Nephron (organoid): ENCODE data around the gene CPSF4L.
A peak's percentile ranks its signal among the peaks of the same experiment; 100 is the strongest.

Experiments used
- H3K27ac Mint-ChIP-seq, 3 experiments: 2 replicates each; pipeline ENCODE4 v1.8.0; 2020; ENCODE audit warnings: mixed read lengths in 3 of 3, mild to moderate bottlenecking in 2 of 3, moderate library complexity in 1 of 3
- H3K27me3 Mint-ChIP-seq: 2 replicates; pipeline ENCODE4 v1.8.0; 2021; ENCODE audit warnings: low read depth, mild to moderate bottlenecking, moderate library complexity, mixed read lengths
- H3K36me3 Mint-ChIP-seq: 2 replicates; pipeline ENCODE4 v1.8.0; 2020; ENCODE audit warnings: low read depth, mixed read lengths
- H3K4me1 Mint-ChIP-seq: 2 replicates; pipeline ENCODE4 v1.8.0; 2020; ENCODE audit warnings: mixed read lengths
- H3K4me3 Mint-ChIP-seq, 3 experiments: 2 replicates each; pipeline ENCODE4 v1.8.0; 2020; ENCODE audit warnings: mild to moderate bottlenecking in 3 of 3, mixed read lengths in 3 of 3, moderate library complexity in 2 of 3
- H3K9me3 Mint-ChIP-seq: 2 replicates; pipeline ENCODE4 v1.8.0; 2020; ENCODE audit warnings: mixed read lengths
- CTCF ChIP-seq, 3 experiments: fragments of 200-600 bp; sonication (generic); IDR thresholded peaks; one replicate each; pipeline ENCODE4 v1.5.0; 2021; ENCODE audit warnings: antibody characterized with exemption in 3 of 3; ENCODE audit not compliant: unreplicated experiment in 3 of 3

The CPSF4L gene

GRCh38 chr17:73211745-73212144 lies 49.9 kb downstream of the CPSF4L start:
- Mint-ChIP-seq H3K27me3 (no peaks in the 10 kb centered on the region), H3K27ac (no peak overlapping the region), H3K4me3 (no peak overlapping the region), H3K9me3 (no peaks in the 10 kb centered on the region), H3K36me3 (peaks cover 45% of the 10 kb centered on the region), H3K4me1 (no peaks in the 10 kb centered on the region)
- no peak for TF ChIP-seq CTCF (IDR thresholded peaks at IDR 0.05; ENCODE audit: unreplicated experiment in 3 of 3)

GRCh38 chr17:73210002-73210678 lies 51.5 kb downstream of the CPSF4L start:
- Mint-ChIP-seq H3K36me3 (peaks cover 48% of the 10 kb centered on the region), H3K27ac (no peak overlapping the region), H3K27me3 (no peaks in the 10 kb centered on the region), H3K4me3 (no peak overlapping the region), H3K4me1 (no peaks in the 10 kb centered on the region), H3K9me3 (no peaks in the 10 kb centered on the region)
- peak; percentile 36 to 41 (median 37) for TF ChIP-seq CTCF (IDR thresholded peaks at IDR 0.05; ENCODE audit: unreplicated experiment in 3 of 3)

GRCh38 chr17:73209436-73209835 lies 52.2 kb downstream of the CPSF4L start:
- Mint-ChIP-seq H3K9me3 (no peaks in the 10 kb centered on the region), H3K27ac (no peak overlapping the region), H3K4me3 (no peak overlapping the region), H3K27me3 (no peaks in the 10 kb centered on the region), H3K36me3 (peaks cover 50% of the 10 kb centered on the region), H3K4me1 (no peaks in the 10 kb centered on the region)
- no peak for TF ChIP-seq CTCF (IDR thresholded peaks at IDR 0.05; ENCODE audit: unreplicated experiment in 3 of 3)

- Mint-ChIP-seq H3K4me1 (peaks cover 4% of the 10 kb centered on the region), H3K4me3 (no peak overlapping the region), H3K9me3 (no peaks in the 10 kb centered on the region), H3K36me3 (peaks cover 60% of the 10 kb centered on the region), H3K27me3 (no peaks in the 10 kb centered on the region), H3K27ac (no peak overlapping the region)
- no peak for TF ChIP-seq CTCF (IDR thresholded peaks at IDR 0.05; ENCODE audit: unreplicated experiment in 3 of 3)
These were observed 53.4 kb downstream of the CPSF4L start for GRCh38 chr17:73208139-73208827.

- H3K36me3 Mint-ChIP-seq = peaks cover 79% of the 10 kb centered on the region
- H3K4me1 Mint-ChIP-seq = peaks cover 9% of the 10 kb centered on the region
- H3K9me3 Mint-ChIP-seq = no peaks in the 10 kb centered on the region
- peak overlapping the region; percentile 63 to 86 (median 68) for H3K27ac Mint-ChIP-seq
- TF ChIP-seq CTCF (IDR thresholded peaks at IDR 0.05; ENCODE audit: unreplicated experiment in 3 of 3) = no peak
- no peak overlapping the region for H3K4me3 Mint-ChIP-seq
- no peaks in the 10 kb centered on the region for H3K27me3 Mint-ChIP-seq
These were observed 56.2 kb downstream of the CPSF4L start for GRCh38 chr17:73205459-73205961.
